Breast epithelium (tissue), 4 donors: ENCODE measurements around the gene TOR1A. TPM values are rescaled to one million over a fixed set of nuclear protein-coding genes. Genes with fewer than 3 reads are reported as not detected.

ENCODE experiments used
- DNase-seq, 2 donors: peaks; one replicate each; pipeline ENCODE4 v3.0.0-alpha.2; 2019; ENCODE audit warnings: low spot score in 2 of 2
- H3K27ac ChIP-seq, 2 donors: fragments of 200-600 bp; sonication (generic) in 1 of 2; one replicate each; pipeline ENCODE4 v1.5.1; 2016 to 2019; ENCODE audit warnings: mild to moderate bottlenecking in 1 of 2
- H3K27me3 ChIP-seq, 2 donors: fragments of 200-600 bp; sonication (generic) in 1 of 2; one replicate each; pipeline versions ENCODE4 v1.5.1 to v1.6.0; 2017 to 2019; ENCODE audit warnings: control low read depth in 1 of 2, mild to moderate bottlenecking in 1 of 2
- H3K36me3 ChIP-seq: fragments of 200-600 bp; one replicate; pipeline ENCODE4 v1.5.1; 2019
- H3K4me1 ChIP-seq, 2 donors: fragments of 200-600 bp; sonication (generic); one replicate each; pipeline ENCODE4 v1.5.1; 2016 to 2019; ENCODE audit warnings: control low read depth in 1 of 2
- H3K4me3 ChIP-seq, 3 donors: fragments of 200-600 bp; sonication (generic); 1 replicate in 2 of 3; 2 replicates in 1 of 3; pipeline ENCODE4 v1.5.1; 2016 to 2019; ENCODE audit warnings: mild to moderate bottlenecking in 3 of 3, moderate library complexity in 2 of 3
- H3K9me3 ChIP-seq, 2 donors: fragments of 200-600 bp; sonication (generic) in 1 of 2; one replicate each; pipeline ENCODE4 v1.5.1; 2016 to 2019; ENCODE audit warnings: control low read depth in 1 of 2
- CTCF ChIP-seq, 3 donors: fragments of 450-650 bp; IDR thresholded peaks; one replicate each; pipeline ENCODE4 v1.5.1; 2016 to 2017; ENCODE audit warnings: antibody characterized with exemption in 3 of 3, mild to moderate bottlenecking in 3 of 3, moderate library complexity in 3 of 3
- POLR2A ChIP-seq: fragments of 450-650 bp; IDR thresholded peaks from one replicate; pipeline ENCODE4 v1.6.1; 2016; ENCODE audit warnings: antibody characterized with exemption, mild to moderate bottlenecking, moderate library complexity
- POLR2AphosphoS5 ChIP-seq, 3 donors: sonication (generic); formaldehyde crosslinking; IDR thresholded peaks; one replicate each; pipeline ENCODE4 v1.6.1; 2017; ENCODE audit warnings: antibody characterized with exemption in 3 of 3
- intact Hi-C: fragments of 100-400 bp; cut with DNase I; formaldehyde crosslinking; loops from one replicate; pipeline ENCODE4 v1.15.1; 2023; ENCODE audit warnings: low total_unique reads
- total RNA-seq, 3 donors: library from RNA; depleted of rRNA; stranded (reverse); fragments of >200 nt; gene quantifications; one replicate each; pipeline ENCODE4 v1.1.0, GENCODE V29; 2016

TOR1A gene
- 10 to 100 TPM; 54.4 to 60.7 (median 57.8) TPM for total RNA-seq

GRCh38 chr9:129823935-129824601 is at the start of gene TOR1A:
Gene TOR1A (minus strand): TSS chr9:129824136. CDS start chr9:129824085, 51 bp downstream.
- peak; percentile 91 to 96 for DNase-seq
- intact Hi-C loops: no loop called here
- Histone ChIP-seq H3K4me3 (peak within 1 kb of the TSS; percentile 66 to 97 (median 93)), H3K4me1 (no peaks in the 10 kb centered on the region), H3K36me3 (peaks cover 6% of the 10 kb centered on the region), H3K27me3 (no peaks in the 10 kb centered on the region), H3K27ac (peak within 1 kb of the TSS; percentile 66 to 87), H3K9me3 (no peaks in the 10 kb centered on the region)
- TF ChIP-seq POLR2AphosphoS5 (IDR thresholded peaks at IDR 0.05): peak; percentile 75 to 88 (median 80)
- no peak for TF ChIP-seq CTCF (IDR thresholded peaks at IDR 0.05)
- peak; percentile 24 for TF ChIP-seq POLR2A

- Histone ChIP-seq H3K4me1 (no peaks in the 10 kb centered on the region), H3K27me3 (no peaks in the 10 kb centered on the region), H3K4me3 (no peak overlapping the region), H3K9me3 (no peaks in the 10 kb centered on the region), H3K36me3 (peaks cover 11% of the 10 kb centered on the region), H3K27ac (no peak overlapping the region)
- intact Hi-C loops: no loop called here
- DNase-seq: no peak
- no peak for TF ChIP-seq POLR2AphosphoS5 (IDR thresholded peaks at IDR 0.05)
- no peak for TF ChIP-seq CTCF (IDR thresholded peaks at IDR 0.05)
Observed at GRCh38 chr9:129871046-129871445, 47.1 kb upstream of the TOR1A start.

GRCh38 chr9:129869585-129870501 is 45.9 kb upstream of the TOR1A start:
- no peak for TF ChIP-seq POLR2AphosphoS5 (IDR thresholded peaks at IDR 0.05)
- TF ChIP-seq CTCF (IDR thresholded peaks at IDR 0.05): no peak
- TF ChIP-seq POLR2A: no peak
- peak overlapping the region in 1 of 2 donors; percentile 32 for H3K27ac ChIP-seq
- no peaks in the 10 kb centered on the region for H3K9me3 ChIP-seq
- no peak overlapping the region for H3K4me3 ChIP-seq
- DNase-seq: no peak
- H3K4me1 ChIP-seq: no peaks in the 10 kb centered on the region
- H3K36me3 ChIP-seq: peaks cover 8% of the 10 kb centered on the region
- H3K27me3 ChIP-seq: no peaks in the 10 kb centered on the region
- intact Hi-C loops: no loop called here

- Histone ChIP-seq H3K4me3 (no peak overlapping the region), H3K27ac (peak overlapping the region in 1 of 2 donors; percentile 32), H3K4me1 (no peaks in the 10 kb centered on the region), H3K36me3 (no peaks in the 10 kb centered on the region), H3K9me3 (no peaks in the 10 kb centered on the region), H3K27me3 (no peaks in the 10 kb centered on the region)
- DNase-seq: no peak
- no peak for TF ChIP-seq CTCF (IDR thresholded peaks at IDR 0.05)
- no peak for TF ChIP-seq POLR2AphosphoS5 (IDR thresholded peaks at IDR 0.05)
- no peak for TF ChIP-seq POLR2A
- intact Hi-C loops: no loop called here
Observed at GRCh38 chr9:129868872-129869486, 45.0 kb upstream of the TOR1A start.
